ENCODE data around the gene SYNM.
"Not testable (repeated sequence)": the region's sequence is repeated elsewhere in the genome, so short reads cannot be mapped to it uniquely, and the experiment has no call there.

The SYNM gene

GRCh38 chr15:99108993-99109392, 4.1 kb downstream of the SYNM start:
- DNase-seq (ENCODE audit: low spot score), result no peak

GRCh38 chr15:99109555-99110021, 4.7 kb downstream of the SYNM start:
- DNase-seq (ENCODE audit: low spot score), result no peak

GRCh38 chr15:99110093-99110492, 5.2 kb downstream of the SYNM start:
- no peak for DNase-seq (ENCODE audit: low spot score)

- no peak for DNase-seq (ENCODE audit: low spot score)
These were observed 5.9 kb downstream of the SYNM start for GRCh38 chr15:99110581-99111320.

- not testable (repeated sequence) for DNase-seq (ENCODE audit: low spot score)
These were observed 6.8 kb downstream of the SYNM start for GRCh38 chr15:99111641-99112040.

GRCh38 chr15:99113547-99114271, 8.8 kb downstream of the SYNM start:
- no peak for DNase-seq (ENCODE audit: low spot score)

- no peak for DNase-seq (ENCODE audit: low spot score)
These were observed 9.8 kb downstream of the SYNM start for GRCh38 chr15:99114511-99115299.

- no peak for DNase-seq (ENCODE audit: low spot score)
These were observed 10.7 kb downstream of the SYNM start for GRCh38 chr15:99115300-99116215.

- no peak for DNase-seq (ENCODE audit: low spot score)
These were observed 12.2 kb downstream of the SYNM start for GRCh38 chr15:99117111-99117510.

GRCh38 chr15:99117563-99118257, 12.8 kb downstream of the SYNM start:
- no peak for DNase-seq (ENCODE audit: low spot score)

GRCh38 chr15:99118258-99118632, 13.4 kb downstream of the SYNM start:
- no peak for DNase-seq (ENCODE audit: low spot score)

- DNase-seq (ENCODE audit: low spot score), result no peak
These were observed 14.1 kb downstream of the SYNM start for GRCh38 chr15:99118801-99119546.

GRCh38 chr15:99120050-99120777, 15.3 kb downstream of the SYNM start:
- no peak for DNase-seq (ENCODE audit: low spot score)

GRCh38 chr15:99121207-99121606, 16.3 kb downstream of the SYNM start:
- no peak for DNase-seq (ENCODE audit: low spot score)

- DNase-seq (ENCODE audit: low spot score), result no peak
These were observed 17.0 kb downstream of the SYNM start for GRCh38 chr15:99121691-99122410.

GRCh38 chr15:99122831-99123712, 18.2 kb downstream of the SYNM start:
- DNase-seq (ENCODE audit: low spot score), result no peak

GRCh38 chr15:99123713-99124451, 19.0 kb downstream of the SYNM start:
- peak; percentile 91 for DNase-seq (ENCODE audit: low spot score)
